Measurements from ENCODE around the gene MTNR1B. TPM values are rescaled to one million over a fixed set of nuclear protein-coding genes. Genes with fewer than 3 reads are reported as not detected.

The MTNR1B gene
- total and polyA plus RNA-seq, 8 donors = not detected

DNA sequence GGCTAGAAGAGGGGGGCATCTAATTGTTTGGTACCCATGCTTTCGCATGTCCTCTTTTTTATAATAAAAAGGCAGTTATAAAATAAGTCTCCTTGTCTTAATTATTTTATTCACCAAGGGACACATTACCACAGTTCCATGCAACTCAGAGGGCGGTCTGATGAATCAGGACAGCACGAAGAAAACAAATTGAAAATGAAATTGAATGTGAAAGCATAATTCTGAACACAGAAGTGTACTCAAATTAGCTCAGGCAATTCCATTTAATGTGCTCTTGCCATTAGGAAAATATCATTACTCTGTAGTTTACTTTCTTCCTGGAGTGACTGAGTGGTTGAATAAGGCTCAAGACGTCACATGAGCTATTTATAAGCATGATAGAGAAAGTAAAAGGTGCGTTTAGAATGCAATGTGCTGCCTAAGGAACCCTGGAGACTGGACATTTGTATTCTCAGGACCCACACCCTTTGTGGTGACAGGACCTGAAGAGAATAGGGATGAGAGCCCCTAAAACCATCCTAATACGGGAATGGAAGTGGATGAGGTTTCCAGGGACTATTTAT is 59.6 kb downstream of the MTNR1B start:
- peak in 1 of 4 donors; percentile 10 for DNase-seq
- TF ChIP-seq, protein P1, sequence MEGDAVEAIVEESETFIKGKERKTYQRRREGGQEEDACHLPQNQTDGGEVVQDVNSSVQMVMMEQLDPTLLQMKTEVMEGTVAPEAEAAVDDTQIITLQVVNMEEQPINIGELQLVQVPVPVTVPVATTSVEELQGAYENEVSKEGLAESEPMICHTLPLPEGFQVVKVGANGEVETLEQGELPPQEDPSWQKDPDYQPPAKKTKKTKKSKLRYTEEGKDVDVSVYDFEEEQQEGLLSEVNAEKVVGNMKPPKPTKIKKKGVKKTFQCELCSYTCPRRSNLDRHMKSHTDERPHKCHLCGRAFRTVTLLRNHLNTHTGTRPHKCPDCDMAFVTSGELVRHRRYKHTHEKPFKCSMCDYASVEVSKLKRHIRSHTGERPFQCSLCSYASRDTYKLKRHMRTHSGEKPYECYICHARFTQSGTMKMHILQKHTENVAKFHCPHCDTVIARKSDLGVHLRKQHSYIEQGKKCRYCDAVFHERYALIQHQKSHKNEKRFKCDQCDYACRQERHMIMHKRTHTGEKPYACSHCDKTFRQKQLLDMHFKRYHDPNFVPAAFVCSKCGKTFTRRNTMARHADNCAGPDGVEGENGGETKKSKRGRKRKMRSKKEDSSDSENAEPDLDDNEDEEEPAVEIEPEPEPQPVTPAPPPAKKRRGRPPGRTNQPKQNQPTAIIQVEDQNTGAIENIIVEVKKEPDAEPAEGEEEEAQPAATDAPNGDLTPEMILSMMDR (IDR thresholded peaks at IDR 0.05) = no peak
- Histone ChIP-seq H3K27me3 (no peaks in the 10 kb centered on the region), H3K4me3 (no peak overlapping the region), H3K36me3 (no peaks in the 10 kb centered on the region), H3K27ac (no peak overlapping the region), H3K4me1 (no peaks in the 10 kb centered on the region), H3K9me3 (no peaks in the 10 kb centered on the region)
- intact Hi-C loops (cut with DNase I) = no loop called here
- ATAC-seq = peak; percentile 71

DNA sequence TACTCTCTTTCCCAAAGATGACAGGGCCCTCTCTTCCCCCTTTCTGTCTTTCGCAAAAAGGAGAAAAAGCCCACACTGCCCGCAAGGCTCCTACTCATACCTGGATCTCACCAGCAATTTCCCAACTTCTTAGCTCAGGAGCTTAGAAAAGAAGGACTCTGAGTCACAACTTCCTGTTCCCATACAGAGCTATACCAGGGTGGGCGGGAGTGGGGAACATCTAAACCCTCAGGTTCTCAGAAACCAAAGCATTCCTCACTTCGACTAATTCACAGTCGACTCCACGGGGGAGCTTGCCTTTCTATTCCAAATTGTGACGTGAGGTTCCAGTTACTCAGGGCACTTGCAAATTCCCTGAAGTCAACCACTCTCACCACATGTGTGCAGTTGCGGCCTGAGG is 61.9 kb downstream of the MTNR1B start:
- H3K4me1 ChIP-seq = no peaks in the 10 kb centered on the region
- H3K27ac ChIP-seq = no peak overlapping the region
- TF ChIP-seq, protein P1 (IDR thresholded peaks at IDR 0.05) = no peak
- no peaks in the 10 kb centered on the region for H3K27me3 ChIP-seq
- H3K36me3 ChIP-seq = no peaks in the 10 kb centered on the region
- ATAC-seq = no peak
- intact Hi-C loops (cut with DNase I) = no loop called here
- H3K9me3 ChIP-seq = no peaks in the 10 kb centered on the region
- H3K4me3 ChIP-seq = no peak overlapping the region
- no peak for DNase-seq

Other genes starting within 250 kb of the MTNR1B start
- gene SLC36A4, start 228.3 kb downstream of the MTNR1B start, total RNA-seq = 10 to 100 TPM; 10.3 to 29.4 TPM
- gene SLC36A4, start 228.3 kb downstream of the MTNR1B start, polyA plus RNA-seq (ENCODE audit: insufficient read length in 6 of 6) = 10 to 100 TPM; 11.1 to 22.3 (median 19.0) TPM

Measured in left lung (tissue), 10 donors.